ENCODE results near the gene GIT2. TPM values are rescaled to one million over a fixed set of nuclear protein-coding genes. Genes with fewer than 3 reads are reported as not detected.

GIT2 gene
- total and polyA plus RNA-seq, 2 of the 13 experiments (the other 11 are each of a cell fraction or from before 2014, with no cell fraction given): 18.4 to 19.8 TPM

DNA sequence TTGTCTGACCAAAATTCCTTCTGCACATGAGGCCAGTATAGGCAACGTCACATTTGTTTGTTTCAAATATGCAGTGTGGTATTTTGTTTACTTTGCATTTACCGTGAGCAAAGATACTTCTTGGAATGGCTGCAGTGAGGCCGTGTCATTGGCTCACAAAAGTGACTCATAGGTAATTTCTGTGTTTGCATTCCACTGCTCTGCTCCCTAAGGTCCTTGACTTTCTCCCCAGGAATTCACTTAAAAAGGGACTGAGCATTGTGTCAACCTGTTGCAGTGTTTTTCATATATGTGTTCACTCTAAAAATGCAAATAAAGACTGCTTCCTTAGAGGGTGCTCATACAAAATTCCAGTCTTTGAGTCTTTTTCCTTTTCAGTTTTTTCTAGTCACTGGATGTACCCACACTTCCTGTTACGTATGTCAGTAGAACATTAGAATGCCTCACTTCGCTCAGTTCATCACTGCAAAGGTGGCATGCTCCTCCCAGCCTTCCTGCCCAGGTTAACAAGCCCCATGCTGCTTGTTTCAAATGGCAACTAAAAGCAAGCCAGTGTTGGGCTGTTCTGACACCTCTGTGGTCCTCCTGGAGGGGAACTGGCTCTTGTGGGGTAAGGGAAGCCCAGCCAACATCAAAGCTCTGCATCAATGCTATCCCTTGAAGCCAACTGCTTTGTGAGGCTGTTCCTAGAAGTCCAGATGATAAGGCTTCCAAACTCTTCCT is 43.1 kb upstream of the GIT2 start (continued):
- TF ChIP-seq, protein P1, sequence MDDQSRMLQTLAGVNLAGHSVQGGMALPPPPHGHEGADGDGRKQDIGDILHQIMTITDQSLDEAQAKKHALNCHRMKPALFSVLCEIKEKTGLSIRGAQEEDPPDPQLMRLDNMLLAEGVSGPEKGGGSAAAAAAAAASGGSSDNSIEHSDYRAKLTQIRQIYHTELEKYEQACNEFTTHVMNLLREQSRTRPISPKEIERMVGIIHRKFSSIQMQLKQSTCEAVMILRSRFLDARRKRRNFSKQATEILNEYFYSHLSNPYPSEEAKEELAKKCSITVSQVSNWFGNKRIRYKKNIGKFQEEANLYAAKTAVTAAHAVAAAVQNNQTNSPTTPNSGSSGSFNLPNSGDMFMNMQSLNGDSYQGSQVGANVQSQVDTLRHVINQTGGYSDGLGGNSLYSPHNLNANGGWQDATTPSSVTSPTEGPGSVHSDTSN (CRISPR knock-in tag; IDR thresholded peaks at IDR 0.05; ENCODE audit: borderline replicate concordance): no peak
- TF ChIP-seq TBX2 (CRISPR knock-in tag; IDR thresholded peaks at IDR 0.05; ENCODE audit: borderline replicate concordance) (peak; percentile 92), ETV6 (CRISPR knock-in tag; conservative IDR thresholded peaks at IDR 0.05) (0 out of 2 replicates have a peak, but pooled peaks have one; percentile 49), ZNF10 (CRISPR knock-in tag; IDR thresholded peaks at IDR 0.05; ENCODE audit: borderline replicate concordance, low read depth) (no peak), ZGPAT (CRISPR knock-in tag; IDR thresholded peaks at IDR 0.05) (peak; percentile 86), REL (CRISPR knock-in tag; conservative IDR thresholded peaks at IDR 0.05) (no peak), ZNF605 (CRISPR knock-in tag; IDR thresholded peaks at IDR 0.05) (0 out of 2 replicates have a peak, but pooled peaks have one; percentile 45), ZSCAN30 (CRISPR knock-in tag; IDR thresholded peaks at IDR 0.05) (no peak), ZBTB20 (CRISPR knock-in tag; IDR thresholded peaks at IDR 0.05; ENCODE audit: borderline replicate concordance, low read depth) (0 out of 2 replicates have a peak, but pooled peaks have one; percentile 84), TFE3 (CRISPR knock-in tag; IDR thresholded peaks at IDR 0.05) (peak; percentile 83), PATZ1 (CRISPR knock-in tag; IDR thresholded peaks at IDR 0.05) (peak; percentile 45), ETS1 (CRISPR knock-in tag; IDR thresholded peaks at IDR 0.05) (no peak), KDM3A (CRISPR knock-in tag; IDR thresholded peaks at IDR 0.05; ENCODE audit: low read depth) (no peak), ZNF780A (CRISPR knock-in tag; IDR thresholded peaks at IDR 0.05) (no peak), PAF1 (CRISPR knock-in tag; IDR thresholded peaks at IDR 0.05) (peak; percentile 79)
- TF ChIP-seq, protein P2, sequence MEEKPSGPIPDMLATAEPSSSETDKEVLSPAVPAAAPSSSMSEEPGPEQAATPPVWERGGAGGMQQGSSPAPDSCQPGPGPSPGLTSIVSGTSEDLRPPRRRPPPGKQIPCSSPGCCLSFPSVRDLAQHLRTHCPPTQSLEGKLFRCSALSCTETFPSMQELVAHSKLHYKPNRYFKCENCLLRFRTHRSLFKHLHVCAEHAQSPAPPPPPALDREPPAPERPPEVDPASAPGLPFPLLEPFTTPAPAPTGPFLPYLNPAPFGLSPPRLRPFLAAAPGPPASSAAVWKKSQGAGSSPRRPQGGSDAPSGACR (CRISPR knock-in tag; IDR thresholded peaks at IDR 0.05): 0 out of 2 replicates have a peak, but pooled peaks have one; percentile 25
- TF ChIP-seq, protein P3, sequence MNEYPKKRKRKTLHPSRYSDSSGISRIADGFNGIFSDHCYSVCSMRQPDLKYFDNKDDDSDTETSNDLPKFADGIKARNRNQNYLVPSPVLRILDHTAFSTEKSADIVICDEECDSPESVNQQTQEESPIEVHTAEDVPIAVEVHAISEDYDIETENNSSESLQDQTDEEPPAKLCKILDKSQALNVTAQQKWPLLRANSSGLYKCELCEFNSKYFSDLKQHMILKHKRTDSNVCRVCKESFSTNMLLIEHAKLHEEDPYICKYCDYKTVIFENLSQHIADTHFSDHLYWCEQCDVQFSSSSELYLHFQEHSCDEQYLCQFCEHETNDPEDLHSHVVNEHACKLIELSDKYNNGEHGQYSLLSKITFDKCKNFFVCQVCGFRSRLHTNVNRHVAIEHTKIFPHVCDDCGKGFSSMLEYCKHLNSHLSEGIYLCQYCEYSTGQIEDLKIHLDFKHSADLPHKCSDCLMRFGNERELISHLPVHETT (CRISPR knock-in tag; conservative IDR thresholded peaks at IDR 0.05): no peak

All from HepG2 (cell line).